HL-60 (cell line): Measurements from ENCODE around the gene RSPO1.
"Not testable (repeated sequence)": the region's sequence is repeated elsewhere in the genome, so short reads cannot be mapped to it uniquely, and the experiment has no call there.

Source experiments
- DNase-seq, 2 experiments: peaks; one replicate each; pipeline ENCODE4 v3.0.0-alpha.2; 2010 to 2020; ENCODE audit warnings: low read depth in 1 of 2, low spot score in 1 of 2
- H3K27ac ChIP-seq: fragments of 250-450 bp; sonication (Bioruptor Pico); replicated peaks from 2 replicates; pipeline ENCODE4 v1.5.1; 2020; ENCODE audit warnings: mild to moderate bottlenecking, moderate library complexity
- H3K27me3 ChIP-seq: fragments of 250-450 bp; sonication (Bioruptor Pico); 2 replicates; pipeline ENCODE4 v1.5.1; 2021; ENCODE audit warnings: mild to moderate bottlenecking, moderate library complexity; ENCODE audit not compliant: insufficient read depth, poor library complexity, severe bottlenecking
- H3K4me3 ChIP-seq: replicated peaks from 2 replicates; pipeline ENCODE4 v1.5.1; 2011; ENCODE audit warnings: mild to moderate bottlenecking, control low read depth, low read length; ENCODE audit not compliant: insufficient read depth
- CTCF ChIP-seq: IDR thresholded peaks from one replicate; pipeline ENCODE4 v1.5.1; 2011; ENCODE audit warnings: low read length, control low read depth, inconsistent platforms; ENCODE audit not compliant: insufficient read depth
- GABPA ChIP-seq: IDR thresholded peaks from 2 replicates; pipeline ENCODE4 v1.6.1; 2012; ENCODE audit warnings: low read depth
- POLR2AphosphoS5 ChIP-seq: IDR thresholded peaks from 2 replicates; pipeline ENCODE4 v1.6.1; 2012; ENCODE audit warnings: low read depth
- SPI1 ChIP-seq: IDR thresholded peaks from 2 replicates; pipeline ENCODE4 v1.6.1; 2012; ENCODE audit warnings: low read depth, mild to moderate bottlenecking, borderline replicate concordance
- TF ChIP-seq, protein P1 (sequence below): IDR thresholded peaks from 2 replicates; pipeline ENCODE4 v1.6.1; 2012; ENCODE audit warnings: low read depth; ENCODE audit not compliant: insufficient replicate concordance

The RSPO1 gene

GRCh38 chr1:37595440-37596181 lies 39.1 kb downstream of the RSPO1 start, which contains the start of gene GNL2:
Gene GNL2 (minus strand): TSS chr1:37595937. CDS start chr1:37595822, 115 bp downstream.
- Histone ChIP-seq H3K4me3 (peak within 1 kb of the TSS; percentile 69), H3K27ac (peak within 1 kb of the TSS; percentile 90), H3K27me3 (no peaks in the 10 kb centered on the region)
- peak; percentile 94 to 96 for DNase-seq
- TF ChIP-seq GABPA (peak; percentile 86), SPI1 (no peak; the same call in 1 of the 2 replicates), POLR2AphosphoS5 (peak; percentile 96), CTCF (no peak)
- TF ChIP-seq, protein P1, sequence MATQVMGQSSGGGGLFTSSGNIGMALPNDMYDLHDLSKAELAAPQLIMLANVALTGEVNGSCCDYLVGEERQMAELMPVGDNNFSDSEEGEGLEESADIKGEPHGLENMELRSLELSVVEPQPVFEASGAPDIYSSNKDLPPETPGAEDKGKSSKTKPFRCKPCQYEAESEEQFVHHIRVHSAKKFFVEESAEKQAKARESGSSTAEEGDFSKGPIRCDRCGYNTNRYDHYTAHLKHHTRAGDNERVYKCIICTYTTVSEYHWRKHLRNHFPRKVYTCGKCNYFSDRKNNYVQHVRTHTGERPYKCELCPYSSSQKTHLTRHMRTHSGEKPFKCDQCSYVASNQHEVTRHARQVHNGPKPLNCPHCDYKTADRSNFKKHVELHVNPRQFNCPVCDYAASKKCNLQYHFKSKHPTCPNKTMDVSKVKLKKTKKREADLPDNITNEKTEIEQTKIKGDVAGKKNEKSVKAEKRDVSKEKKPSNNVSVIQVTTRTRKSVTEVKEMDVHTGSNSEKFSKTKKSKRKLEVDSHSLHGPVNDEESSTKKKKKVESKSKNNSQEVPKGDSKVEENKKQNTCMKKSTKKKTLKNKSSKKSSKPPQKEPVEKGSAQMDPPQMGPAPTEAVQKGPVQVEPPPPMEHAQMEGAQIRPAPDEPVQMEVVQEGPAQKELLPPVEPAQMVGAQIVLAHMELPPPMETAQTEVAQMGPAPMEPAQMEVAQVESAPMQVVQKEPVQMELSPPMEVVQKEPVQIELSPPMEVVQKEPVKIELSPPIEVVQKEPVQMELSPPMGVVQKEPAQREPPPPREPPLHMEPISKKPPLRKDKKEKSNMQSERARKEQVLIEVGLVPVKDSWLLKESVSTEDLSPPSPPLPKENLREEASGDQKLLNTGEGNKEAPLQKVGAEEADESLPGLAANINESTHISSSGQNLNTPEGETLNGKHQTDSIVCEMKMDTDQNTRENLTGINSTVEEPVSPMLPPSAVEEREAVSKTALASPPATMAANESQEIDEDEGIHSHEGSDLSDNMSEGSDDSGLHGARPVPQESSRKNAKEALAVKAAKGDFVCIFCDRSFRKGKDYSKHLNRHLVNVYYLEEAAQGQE = no peak

DNA sequence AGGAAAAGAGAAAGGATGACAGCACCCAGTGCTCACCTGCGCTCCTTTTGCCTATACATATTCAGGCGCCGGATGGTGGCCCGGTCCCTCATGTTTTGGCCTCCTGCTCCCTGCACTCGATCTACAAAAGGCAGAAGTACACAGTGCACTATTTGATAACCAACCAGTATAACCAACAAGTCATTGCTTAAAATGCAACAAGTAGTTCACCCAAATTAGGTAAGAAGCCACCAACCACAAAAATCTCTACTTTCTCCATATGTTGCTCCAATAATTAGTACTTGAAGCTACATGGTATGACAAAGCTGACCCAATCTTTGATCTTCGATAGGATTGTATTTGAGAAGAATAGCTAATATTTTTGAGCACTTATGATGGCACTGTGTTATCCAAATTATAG lies 41.0 kb downstream of the RSPO1 start:
- Histone ChIP-seq H3K27ac (no peak overlapping the region), H3K4me3 (no peak overlapping the region), H3K27me3 (no peaks in the 10 kb centered on the region)
- TF ChIP-seq CTCF = no peak
- TF ChIP-seq, protein P1 = no peak
- no peak for TF ChIP-seq POLR2AphosphoS5
- no peak for TF ChIP-seq SPI1
- TF ChIP-seq GABPA = no peak
- no peak for DNase-seq

DNA sequence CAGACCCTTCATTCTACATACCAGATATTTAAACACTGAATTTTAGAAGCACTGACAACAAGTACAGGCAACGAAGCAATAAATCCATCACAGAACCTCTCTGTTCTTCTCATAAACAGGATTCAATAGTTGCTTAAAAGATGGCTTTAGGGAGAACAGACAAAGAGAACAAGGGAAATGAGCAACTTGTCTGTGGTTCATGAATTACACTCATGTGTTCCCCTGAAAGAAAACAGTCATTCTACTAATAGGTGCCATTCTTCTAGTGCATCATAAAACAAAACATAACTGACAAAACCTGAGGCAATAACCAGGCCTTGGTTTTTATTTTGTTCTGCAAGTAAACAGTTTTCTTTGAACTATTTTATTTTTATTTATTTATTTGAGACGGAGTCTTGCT lies 45.8 kb downstream of the RSPO1 start:
- no peak overlapping the region for H3K4me3 ChIP-seq
- DNase-seq = no peak
- H3K27ac ChIP-seq = no peak overlapping the region
- no peaks in the 10 kb centered on the region for H3K27me3 ChIP-seq
- TF ChIP-seq GABPA (no peak), CTCF (no peak), POLR2AphosphoS5 (no peak), SPI1 (no peak)
- TF ChIP-seq, protein P1 = no peak

GRCh38 chr1:37584544-37584943 lies 50.1 kb downstream of the RSPO1 start:
- H3K4me3 ChIP-seq, H3K27me3 ChIP-seq, DNase-seq, H3K27ac ChIP-seq: not testable (repeated sequence)
